PC-9 (cell line): Measurements from ENCODE around the gene ZNF30. TPM values are rescaled to one million over a fixed set of nuclear protein-coding genes. Genes with fewer than 3 reads are reported as not detected.
A peak's percentile ranks its signal among the peaks of the same experiment; 100 is the strongest.

Experiments used
- BruUV-seq: library from RNA; stranded (reverse); fragments of 400-500 nt; replicated peaks from 2 replicates; lab custom pipeline; 2021; lab: Mats Ljungman, UMichigan
- CTCF ChIA-PET: fragments of 300-600 bp; sonication (Branson Sonifier 250); formaldehyde crosslinking; loops from one replicate; lab custom pipeline; 2022; ENCODE audit warnings: antibody characterized with exemption; lab: Charles Lee
- POLR2A ChIA-PET: fragments of 300-600 bp; sonication (Branson Sonifier 250); formaldehyde crosslinking; loops from one replicate; lab custom pipeline; 2022; ENCODE audit warnings: antibody characterized with exemption; ENCODE audit not compliant: unreplicated experiment; lab: Charles Lee
- DNase-seq, 2 experiments: peaks; one replicate each; pipeline versions ENCODE4 v3.0.0 to v3.0.0-alpha.2; 2015 to 2022; ENCODE audit warnings: mixed read lengths in 1 of 2
- H2AFZ ChIP-seq: fragments of 200-600 bp; sonication (generic); 2 replicates; pipeline ENCODE4 v1.8.1; 2017; ENCODE audit warnings: antibody characterized with exemption
- H3F3A ChIP-seq: fragments of 200-600 bp; sonication (generic); 2 replicates; pipeline ENCODE4 v1.8.1; 2017; ENCODE audit warnings: antibody characterized with exemption, mild to moderate bottlenecking, low read depth; ENCODE audit not compliant: insufficient read depth
- H3K27ac ChIP-seq: fragments of 200-600 bp; sonication (generic); 2 replicates; pipeline ENCODE4 v1.6.1; 2016; ENCODE audit warnings: mixed run types
- H3K27me3 ChIP-seq: fragments of 200-600 bp; sonication (generic); 2 replicates; pipeline ENCODE4 v1.6.1; 2016; ENCODE audit warnings: low read depth, mixed run types; ENCODE audit not compliant: insufficient read depth
- H3K36me3 ChIP-seq: fragments of 200-600 bp; sonication (generic); 2 replicates; pipeline ENCODE4 v1.6.1; 2016; ENCODE audit warnings: low read depth, mixed run types
- H3K4me1 ChIP-seq: fragments of 200-600 bp; sonication (generic); replicated peaks from 2 replicates; pipeline ENCODE4 v1.6.1; 2016; ENCODE audit warnings: mixed run types; ENCODE audit not compliant: insufficient read depth
- H3K4me2 ChIP-seq: fragments of 200-600 bp; sonication (generic); 2 replicates; pipeline ENCODE4 v1.6.1; 2017; ENCODE audit warnings: mixed run types
- H3K4me3 ChIP-seq: fragments of 200-600 bp; sonication (generic); 2 replicates; pipeline ENCODE4 v1.6.1; 2016; ENCODE audit warnings: mixed run types
- H3K79me2 ChIP-seq: fragments of 200-600 bp; sonication (generic); 2 replicates; pipeline ENCODE4 v1.6.1; 2017; ENCODE audit warnings: low read depth, mixed run types
- H3K9me2 ChIP-seq: fragments of 200-600 bp; sonication (generic); 2 replicates; pipeline ENCODE4 v1.8.1; 2017; ENCODE audit warnings: mild to moderate bottlenecking; ENCODE audit not compliant: insufficient read depth
- H3K9me3 ChIP-seq: fragments of 200-600 bp; sonication (generic); 2 replicates; pipeline ENCODE4 v1.8.1; 2016; ENCODE audit warnings: low read depth; ENCODE audit not compliant: insufficient read depth
- H4K20me1 ChIP-seq: fragments of 200-600 bp; sonication (generic); 2 replicates; pipeline ENCODE4 v1.8.1; 2017; ENCODE audit not compliant: insufficient read depth
- EZH2 ChIP-seq: fragments of 200-600 bp; sonication (generic); IDR thresholded peaks from 2 replicates; pipeline ENCODE4 v1.8.0; 2017; ENCODE audit warnings: antibody characterized with exemption, low read depth
- intact Hi-C: fragments of 100-400 bp; cut with micrococcal nuclease; formaldehyde crosslinking; loops from one replicate; pipeline ENCODE4 v1.10.0; 2022; ENCODE audit not compliant: unreplicated experiment
- total RNA-seq: library from RNA; stranded (reverse); gene quantifications from 2 replicates; pipeline ENCODE4 v1.2.3, GENCODE V29; 2021
- TF ChIP-seq, protein P1 (sequence below): fragments of 200-600 bp; sonication (generic); conservative IDR thresholded peaks from 2 replicates; pipeline ENCODE4 v1.6.1; 2017; ENCODE audit warnings: mixed run types, antibody characterized with exemption, mild to moderate bottlenecking, moderate library complexity

Gene ZNF30
- total RNA-seq, 1 experiment from 2014 or later, result 1.3 TPM

GRCh38 chr19:34957830-34958751, 31.4 kb downstream of the ZNF30 start:
- Histone ChIP-seq H3K9me2 (no peaks in the 10 kb centered on the region), H3K36me3 (peaks cover 16% of the 10 kb centered on the region), H3K4me1 (peaks cover 10% of the 10 kb centered on the region; the same call in 1 of the 2 replicates), H3K4me2 (no peak overlapping the region), H3K27ac (no peak overlapping the region), H2AFZ (no peak overlapping the region), H4K20me1 (no peaks in the 10 kb centered on the region), H3K27me3 (no peaks in the 10 kb centered on the region), H3K9me3 (peaks cover 32% of the 10 kb centered on the region), H3K79me2 (0 out of 2 replicates have a peak, but pooled peaks cover 5% of the 10 kb centered on the region), H3F3A (no peaks in the 10 kb centered on the region; the same call in 1 of the 2 replicates), H3K4me3 (no peak overlapping the region)
- no TSS peak for BruUV-seq
- TF ChIP-seq, protein P1, sequence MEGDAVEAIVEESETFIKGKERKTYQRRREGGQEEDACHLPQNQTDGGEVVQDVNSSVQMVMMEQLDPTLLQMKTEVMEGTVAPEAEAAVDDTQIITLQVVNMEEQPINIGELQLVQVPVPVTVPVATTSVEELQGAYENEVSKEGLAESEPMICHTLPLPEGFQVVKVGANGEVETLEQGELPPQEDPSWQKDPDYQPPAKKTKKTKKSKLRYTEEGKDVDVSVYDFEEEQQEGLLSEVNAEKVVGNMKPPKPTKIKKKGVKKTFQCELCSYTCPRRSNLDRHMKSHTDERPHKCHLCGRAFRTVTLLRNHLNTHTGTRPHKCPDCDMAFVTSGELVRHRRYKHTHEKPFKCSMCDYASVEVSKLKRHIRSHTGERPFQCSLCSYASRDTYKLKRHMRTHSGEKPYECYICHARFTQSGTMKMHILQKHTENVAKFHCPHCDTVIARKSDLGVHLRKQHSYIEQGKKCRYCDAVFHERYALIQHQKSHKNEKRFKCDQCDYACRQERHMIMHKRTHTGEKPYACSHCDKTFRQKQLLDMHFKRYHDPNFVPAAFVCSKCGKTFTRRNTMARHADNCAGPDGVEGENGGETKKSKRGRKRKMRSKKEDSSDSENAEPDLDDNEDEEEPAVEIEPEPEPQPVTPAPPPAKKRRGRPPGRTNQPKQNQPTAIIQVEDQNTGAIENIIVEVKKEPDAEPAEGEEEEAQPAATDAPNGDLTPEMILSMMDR, result no peak
- TF ChIP-seq EZH2, result no peak
- no peak for DNase-seq
- ChIA-PET POLR2A (no interaction called here), CTCF (no interaction called here)
- intact Hi-C loops, result no loop called here

DNA sequence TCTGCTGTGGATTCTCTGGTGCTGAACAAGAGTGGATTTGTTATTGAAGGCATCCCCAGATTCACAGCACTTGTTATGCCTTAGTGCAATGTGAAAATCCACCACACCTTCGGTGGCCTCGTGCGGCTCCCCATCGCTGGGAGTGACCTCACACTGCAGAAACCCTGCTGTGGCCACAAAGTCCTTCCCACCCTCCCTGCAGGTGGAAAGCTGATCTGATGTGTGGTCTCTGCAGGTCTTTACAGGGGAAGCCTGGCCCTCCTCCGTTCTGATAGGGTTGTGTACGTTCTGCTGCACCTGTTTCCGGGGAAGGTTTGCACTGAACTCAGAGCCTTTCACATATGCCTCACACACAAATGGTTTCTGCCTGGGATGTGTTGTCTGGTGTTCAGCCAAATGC, 32.3 kb downstream of the ZNF30 start:
- intact Hi-C loops, result no loop called here

GRCh38 chr19:34960103-34960805, 33.6 kb downstream of the ZNF30 start:
- H3K79me2 ChIP-seq, result peaks cover 9% of the 10 kb centered on the region; the same call in 1 of the 2 replicates
- CTCF ChIA-PET, result no interaction called here

More for the DNA sequence above, 32.3 kb downstream of the ZNF30 start:
- ChIA-PET CTCF (no interaction called here), POLR2A (no interaction called here)
- H2AFZ ChIP-seq, result no peak overlapping the region
- no peak overlapping the region for H3K27ac ChIP-seq
- no peak for TF ChIP-seq EZH2
- TF ChIP-seq, protein P1, result no peak
- H4K20me1 ChIP-seq, result no peaks in the 10 kb centered on the region
- H3K4me1 ChIP-seq, result peaks cover 15% of the 10 kb centered on the region; the same call in 1 of the 2 replicates
- no peaks in the 10 kb centered on the region for H3K9me2 ChIP-seq
- H3F3A ChIP-seq, result no peaks in the 10 kb centered on the region; the same call in 1 of the 2 replicates
- H3K36me3 ChIP-seq, result peaks cover 16% of the 10 kb centered on the region
- peaks cover 31% of the 10 kb centered on the region for H3K9me3 ChIP-seq
- peaks cover 9% of the 10 kb centered on the region; the same call in 1 of the 2 replicates for H3K79me2 ChIP-seq
- H3K4me3 ChIP-seq, result no peak overlapping the region
- H3K4me2 ChIP-seq, result no peak overlapping the region
- BruUV-seq, result no TSS peak
- no peak for DNase-seq
- H3K27me3 ChIP-seq, result no peaks in the 10 kb centered on the region

More at GRCh38 chr19:34960103-34960805, 33.6 kb downstream of the ZNF30 start:
- Histone ChIP-seq H4K20me1 (no peaks in the 10 kb centered on the region), H3K4me3 (no peak overlapping the region), H3F3A (peaks cover 4% of the 10 kb centered on the region; the same call in 1 of the 2 replicates), H2AFZ (no peak overlapping the region), H3K27ac (no peak overlapping the region), H3K9me3 (peaks cover 31% of the 10 kb centered on the region), H3K36me3 (peaks cover 16% of the 10 kb centered on the region), H3K4me1 (peaks cover 15% of the 10 kb centered on the region; the same call in 1 of the 2 replicates), H3K27me3 (no peaks in the 10 kb centered on the region), H3K9me2 (no peaks in the 10 kb centered on the region), H3K4me2 (no peak overlapping the region)
- intact Hi-C loops, result no loop called here
- TF ChIP-seq, protein P1, result no peak
- no peak for TF ChIP-seq EZH2
- DNase-seq, result peak in 1 of 2 experiments; percentile 57
- no TSS peak for BruUV-seq
- POLR2A ChIA-PET, result no interaction called here
